ENCODE data around the gene NCMAP.

DNA sequence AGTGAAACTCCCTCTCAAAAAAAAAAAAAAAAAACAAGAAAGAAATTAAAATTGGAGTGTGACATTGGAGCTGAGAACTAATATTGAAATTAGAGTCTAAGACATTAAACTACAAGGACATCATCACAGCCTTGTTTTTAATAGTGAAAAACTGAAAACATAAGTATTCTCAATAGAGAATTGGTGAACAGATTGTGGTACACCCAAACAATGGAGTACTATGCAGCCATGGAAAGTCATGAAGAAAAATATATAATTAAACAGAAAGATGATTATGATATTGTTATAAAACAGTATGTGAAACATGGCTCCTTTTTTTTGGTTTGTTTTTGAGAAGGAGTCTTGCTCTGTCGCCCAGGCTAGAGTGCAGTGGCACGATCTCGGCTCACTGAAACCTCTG, 43.4 kb downstream of the NCMAP start:
- TF ChIP-seq POLR2AphosphoS5 (IDR thresholded peaks at IDR 0.05; ENCODE audit: low read depth, low read length) (no peak), POLR2A (IDR thresholded peaks at IDR 0.05; ENCODE audit: low read depth, low read length) (no peak)
